Measurements from ENCODE around the gene NDUFAF2. TPM values are rescaled to one million over a fixed set of nuclear protein-coding genes. Genes with fewer than 3 reads are reported as not detected.

NDUFAF2 gene
- total and polyA plus RNA-seq, 10 of the 15 experiments (the other 5 are each of a cell fraction or from before 2014, with no cell fraction given) = 22.4 to 121 (median 65.3) TPM

DNA sequence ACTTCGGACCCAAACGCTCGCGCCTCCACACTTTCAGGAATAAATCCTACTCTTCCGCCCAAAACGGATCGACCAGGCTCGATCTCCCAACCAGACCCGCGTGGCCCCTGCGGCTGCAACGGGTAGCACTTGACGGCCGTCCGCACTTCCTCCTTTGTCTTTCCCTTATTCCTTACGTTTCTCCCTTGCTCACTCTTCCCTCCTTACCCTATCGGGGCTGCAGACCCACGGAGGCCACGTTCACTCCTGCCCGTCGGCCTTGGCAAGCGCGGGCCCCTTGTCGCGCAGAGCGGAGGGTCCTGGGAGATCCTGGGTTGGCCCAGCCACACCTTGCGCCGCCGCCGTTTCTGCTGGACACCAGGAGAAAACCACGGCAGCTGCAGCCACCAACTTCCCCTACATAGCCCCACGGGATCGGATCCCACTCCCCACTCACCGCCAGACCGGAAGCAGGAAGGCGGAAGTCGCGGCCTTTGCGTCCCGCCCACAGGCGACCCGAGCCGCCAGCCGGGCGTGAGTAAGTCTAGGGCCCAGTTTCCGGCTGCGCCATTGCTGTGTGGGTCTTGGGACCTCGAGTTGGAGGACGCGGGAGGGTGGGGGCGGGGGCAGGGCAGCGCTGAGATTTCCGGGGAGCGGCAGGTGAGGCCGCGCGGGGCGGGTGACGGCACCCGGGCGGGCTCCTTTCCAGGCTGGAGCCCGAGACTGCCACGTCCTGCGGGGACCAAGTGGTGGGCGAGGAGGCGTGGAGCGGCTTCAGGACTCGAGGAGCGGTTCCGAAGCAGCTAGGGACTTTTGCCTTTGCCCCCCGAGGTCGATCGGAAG lies 217.2 kb downstream of the NDUFAF2 start, which contains the start of gene SMIM15:
Gene SMIM15 (minus strand): TSS at position 459 of the 822 bp plus-strand sequence. CDS start 2,297 bp downstream, outside the sequence.
- CTCF ChIA-PET = no interaction called here
- BruUV-seq (replicated peaks) = TSS peak; percentile 69
- in situ Hi-C loops (cut with MboI) = loop anchor here (10.0 kb wide), 1 partner anchor 163 kb away; no protein-coding TSS in a partner anchor
- TF ChIP-seq GABPA (IDR thresholded peaks at IDR 0.05; ENCODE audit: low read depth) (peak; percentile 92), TBL1XR1 (IDR thresholded peaks at IDR 0.05; ENCODE audit: low read depth, low read length) (peak; percentile 39; the same call in 1 of the 2 replicates), BHLHE40 (IDR thresholded peaks at IDR 0.05; ENCODE audit: borderline replicate concordance in 1 of 2, low read depth in 2 of 2, low read length in 1 of 2) (peak; percentile 74 to 76), MXI1 (IDR thresholded peaks at IDR 0.05; ENCODE audit: low read depth, low read length) (peak; percentile 57), IKZF2 (IDR thresholded peaks at IDR 0.05) (peak; percentile 65 to 66; a peak in 3 of 4 replicates), SUZ12 (IDR thresholded peaks at IDR 0.05; ENCODE audit: unreplicated experiment) (no peak), PAX5 (IDR thresholded peaks at IDR 0.05; ENCODE audit: borderline replicate concordance, low read depth, low read length) (peak; percentile 54; the same call in 1 of the 2 replicates), BMI1 (IDR thresholded peaks at IDR 0.05; ENCODE audit: borderline replicate concordance) (no peak), DPF2 (IDR thresholded peaks at IDR 0.05) (peak; percentile 52; the same call in 1 of the 2 replicates), POLR2A (IDR thresholded peaks at IDR 0.05; ENCODE audit: low read depth, low read length) (peak; percentile 99), SREBF1 (IDR thresholded peaks at IDR 0.05; ENCODE audit: low read length) (no peak), YY1 (IDR thresholded peaks at IDR 0.05; ENCODE audit: low read depth, low read length) (peak; percentile 96), MEF2B (IDR thresholded peaks at IDR 0.05; ENCODE audit: partially characterized antibody, poor library complexity, severe bottlenecking) (peak; percentile 75), EGR1 (IDR thresholded peaks at IDR 0.05; ENCODE audit: borderline replicate concordance in 1 of 2, low read depth in 2 of 2, low read length in 2 of 2) (peak in 1 of 2 experiments; percentile 58; a peak in 1 of 3 replicates), CREM (IDR thresholded peaks at IDR 0.05; ENCODE audit: low read depth) (peak; percentile 31; the same call in 1 of the 2 replicates), ETV6 (conservative IDR thresholded peaks at IDR 0.05 in 1 of 2, IDR thresholded peaks at IDR 0.05 in 1 of 2; ENCODE audit: borderline replicate concordance in 1 of 2, low read depth in 1 of 2) (peak in 1 of 2 experiments; percentile 84; a peak in 2 of 4 replicates), CBFB (IDR thresholded peaks at IDR 0.05; ENCODE audit: low read depth) (peak; percentile 81; the same call in 1 of the 2 replicates), POU2F2 (IDR thresholded peaks at IDR 0.05; ENCODE audit: borderline replicate concordance, low read depth, low read length) (peak; percentile 78; the same call in 2 of the 3 replicates), NFXL1 (IDR thresholded peaks at IDR 0.05; ENCODE audit: borderline replicate concordance) (no peak)
- TF ChIP-seq, protein P1, sequence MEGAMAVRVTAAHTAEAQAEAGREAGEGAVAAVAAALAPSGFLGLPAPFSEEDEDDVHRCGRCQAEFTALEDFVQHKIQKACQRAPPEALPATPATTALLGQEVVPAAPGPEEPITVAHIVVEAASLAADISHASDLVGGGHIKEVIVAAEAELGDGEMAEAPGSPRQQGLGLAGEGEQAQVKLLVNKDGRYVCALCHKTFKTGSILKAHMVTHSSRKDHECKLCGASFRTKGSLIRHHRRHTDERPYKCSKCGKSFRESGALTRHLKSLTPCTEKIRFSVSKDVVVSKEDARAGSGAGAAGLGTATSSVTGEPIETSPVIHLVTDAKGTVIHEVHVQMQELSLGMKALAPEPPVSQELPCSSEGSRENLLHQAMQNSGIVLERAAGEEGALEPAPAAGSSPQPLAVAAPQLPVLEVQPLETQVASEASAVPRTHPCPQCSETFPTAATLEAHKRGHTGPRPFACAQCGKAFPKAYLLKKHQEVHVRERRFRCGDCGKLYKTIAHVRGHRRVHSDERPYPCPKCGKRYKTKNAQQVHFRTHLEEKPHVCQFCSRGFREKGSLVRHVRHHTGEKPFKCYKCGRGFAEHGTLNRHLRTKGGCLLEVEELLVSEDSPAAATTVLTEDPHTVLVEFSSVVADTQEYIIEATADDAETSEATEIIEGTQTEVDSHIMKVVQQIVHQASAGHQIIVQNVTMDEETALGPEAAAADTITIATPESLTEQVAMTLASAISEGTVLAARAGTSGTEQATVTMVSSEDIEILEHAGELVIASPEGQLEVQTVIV (IDR thresholded peaks at IDR 0.05; ENCODE audit: borderline replicate concordance, partially characterized antibody) = peak; percentile 68

More for the DNA sequence above, 217.2 kb downstream of the NDUFAF2 start, which contains the start of gene SMIM15:
- RAD21 ChIA-PET (ENCODE audit: unreplicated experiment) = no interaction called here
- POLR2A ChIA-PET = interaction anchor here (1.3 kb wide), 1 partner anchor 169 kb away, joined by 4 read pairs; no protein-coding TSS in a partner anchor
- SMC1A ChIA-PET (ENCODE audit: uncharacterized antibody, unreplicated experiment) = interaction anchor here (1.0 to 2.9 kb wide), 6 partner anchors 15 to 168 kb away, joined by 3 to 24 read pairs (median 8); no protein-coding TSS in a partner anchor
- intact Hi-C loops (cut with micrococcal nuclease; ENCODE audit: unreplicated experiment) = loop anchor here (1.0 to 10.0 kb wide), 7 partner anchors 38 to 773 kb away; no protein-coding TSS in a partner anchor
- H3K9ac ChIP-seq (ENCODE audit: control insufficient read depth, insufficient read depth, low read length) = peak within 1 kb of the TSS; percentile 94
- no peaks in the 10 kb centered on the region for H4K20me1 ChIP-seq (ENCODE audit: control insufficient read depth, insufficient read depth)
- H3K9me3 ChIP-seq (replicated peaks; ENCODE audit: control insufficient read depth, insufficient read depth, low read length) = no peaks in the 10 kb centered on the region; the same call in 1 of the 3 replicates
- WGBS (ENCODE audit: insufficient coverage, insufficient replicate concordance, low lambda C conversion rate, missing lambda C conversion rate) = under 1% methylated on average over 57 of the region's 73 CpGs
- H3K4me2 ChIP-seq (ENCODE audit: control insufficient read depth, insufficient read depth) = peak within 1 kb of the TSS; percentile 69
- ATAC-seq = peak; percentile 94
- H3K4me1 ChIP-seq (ENCODE audit: control insufficient read depth, insufficient read depth, low read length) = no peaks in the 10 kb centered on the region; the same call in 1 of the 2 replicates
- peaks cover 0 to 11% of the 10 kb centered on the region in 2 experiments; a peak in 2 of 4 replicates for H3K36me3 ChIP-seq (ENCODE audit: control insufficient read depth in 2 of 2, insufficient read depth in 2 of 2, low read length in 1 of 2)
- peak; percentile 54 for DNase-seq (ENCODE audit: low read depth, low spot score)
- H3K4me3 ChIP-seq = peak within 1 kb of the TSS; percentile 73
- FAIRE-seq = no peak
- H3K27ac ChIP-seq (ENCODE audit: control insufficient read depth, insufficient read depth) = peak within 1 kb of the TSS; percentile 98
- peaks cover 55% of the 10 kb centered on the region for H3K79me2 ChIP-seq (ENCODE audit: control insufficient read depth, insufficient read depth, low read length)
- no peaks in the 10 kb centered on the region for H3K27me3 ChIP-seq (replicated peaks in 1 of 2; ENCODE audit: control insufficient read depth in 2 of 2, insufficient read depth in 2 of 2, low read length in 1 of 2)
- peak within 1 kb of the TSS; percentile 92 for H2AFZ ChIP-seq (ENCODE audit: control insufficient read depth, low read depth, low read length)
